ENCODE results near the gene TTC23. TPM values are rescaled to one million over a fixed set of nuclear protein-coding genes. Genes with fewer than 3 reads are reported as not detected.
"Not testable (repeated sequence)": the region's sequence is repeated elsewhere in the genome, so short reads cannot be mapped to it uniquely, and the experiment has no call there.

The TTC23 gene
- total RNA-seq, 2 donors from 2014 or later, result 14.1 to 19.3 TPM

DNA sequence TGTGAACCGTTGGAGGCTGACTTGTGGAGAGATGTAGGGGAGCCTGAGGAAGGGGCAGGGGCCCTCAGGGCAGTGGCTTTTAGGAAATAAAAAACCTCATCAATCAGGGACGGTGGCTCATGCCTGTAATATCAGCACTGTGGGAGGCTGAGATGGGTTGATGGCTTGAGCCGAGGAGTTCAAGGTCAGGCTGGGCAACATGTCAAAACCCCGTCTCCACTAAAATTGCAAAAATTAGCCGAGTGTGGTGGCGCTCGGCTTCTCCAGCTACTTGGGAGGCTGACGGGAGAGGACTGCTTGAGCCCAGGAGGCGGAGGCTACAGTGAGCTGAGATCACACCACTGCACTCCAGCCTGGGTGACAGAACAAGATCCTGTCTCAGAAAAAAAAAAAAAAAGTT lies 7.6 kb downstream of the TTC23 start:
- no peaks in the 10 kb centered on the region for H3K9me3 ChIP-seq
- no peak for DNase-seq
- no peaks in the 10 kb centered on the region for H3K36me3 ChIP-seq

DNA sequence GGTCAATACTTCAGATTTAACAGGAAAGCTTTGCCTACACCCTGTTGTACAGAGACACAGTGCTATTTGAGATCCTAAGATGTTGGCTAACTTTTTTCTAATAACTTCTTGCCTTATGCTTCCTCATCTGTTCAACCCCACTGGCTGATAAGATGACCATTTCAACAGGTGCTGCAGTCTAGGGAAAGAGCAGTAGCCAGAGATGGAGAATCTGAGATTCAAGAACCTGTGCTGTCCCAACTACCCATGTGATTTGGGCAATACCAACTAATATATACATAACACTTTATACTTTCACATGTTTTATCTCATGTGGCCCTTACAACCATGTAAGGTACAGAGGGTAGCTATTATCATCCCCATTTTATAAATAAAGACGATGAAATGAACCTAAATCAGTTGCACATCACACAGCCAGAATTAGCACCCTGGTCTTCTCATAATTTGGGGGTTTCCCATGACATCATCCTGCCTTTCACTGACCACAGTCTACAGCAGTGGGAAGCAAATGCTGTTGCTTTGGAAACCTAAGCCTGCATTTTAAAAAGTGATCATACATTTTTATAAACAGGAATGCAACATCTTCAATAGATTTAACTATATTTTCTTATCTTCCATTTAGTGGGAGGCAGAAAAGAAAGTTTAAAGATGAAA lies 9.7 kb downstream of the TTC23 start:
- H3K9ac ChIP-seq (ENCODE audit: low read depth in 2 of 2, low read length in 2 of 2), result no peak overlapping the region
- no peaks in the 10 kb centered on the region for H3K9me3 ChIP-seq
- no peak overlapping the region for H3K27ac ChIP-seq
- H3K36me3 ChIP-seq, result no peaks in the 10 kb centered on the region
- H3K4me1 ChIP-seq, result no peaks in the 10 kb centered on the region
- no peaks in the 10 kb centered on the region for H3K27me3 ChIP-seq
- H3K4me3 ChIP-seq, result no peak overlapping the region
- TF ChIP-seq, protein P1, sequence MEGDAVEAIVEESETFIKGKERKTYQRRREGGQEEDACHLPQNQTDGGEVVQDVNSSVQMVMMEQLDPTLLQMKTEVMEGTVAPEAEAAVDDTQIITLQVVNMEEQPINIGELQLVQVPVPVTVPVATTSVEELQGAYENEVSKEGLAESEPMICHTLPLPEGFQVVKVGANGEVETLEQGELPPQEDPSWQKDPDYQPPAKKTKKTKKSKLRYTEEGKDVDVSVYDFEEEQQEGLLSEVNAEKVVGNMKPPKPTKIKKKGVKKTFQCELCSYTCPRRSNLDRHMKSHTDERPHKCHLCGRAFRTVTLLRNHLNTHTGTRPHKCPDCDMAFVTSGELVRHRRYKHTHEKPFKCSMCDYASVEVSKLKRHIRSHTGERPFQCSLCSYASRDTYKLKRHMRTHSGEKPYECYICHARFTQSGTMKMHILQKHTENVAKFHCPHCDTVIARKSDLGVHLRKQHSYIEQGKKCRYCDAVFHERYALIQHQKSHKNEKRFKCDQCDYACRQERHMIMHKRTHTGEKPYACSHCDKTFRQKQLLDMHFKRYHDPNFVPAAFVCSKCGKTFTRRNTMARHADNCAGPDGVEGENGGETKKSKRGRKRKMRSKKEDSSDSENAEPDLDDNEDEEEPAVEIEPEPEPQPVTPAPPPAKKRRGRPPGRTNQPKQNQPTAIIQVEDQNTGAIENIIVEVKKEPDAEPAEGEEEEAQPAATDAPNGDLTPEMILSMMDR (IDR thresholded peaks at IDR 0.05), result no peak
- no peak for DNase-seq
- intact Hi-C loops (cut with DNase I), result no loop called here

More for the DNA sequence above, 7.6 kb downstream of the TTC23 start:
- no peak overlapping the region for H3K4me3 ChIP-seq
- H3K27ac ChIP-seq, result no peak overlapping the region
- H3K4me1 ChIP-seq, result no peaks in the 10 kb centered on the region
- TF ChIP-seq, protein P1 (IDR thresholded peaks at IDR 0.05), result no peak
- intact Hi-C loops (cut with DNase I), result no loop called here
- H3K9ac ChIP-seq (ENCODE audit: low read depth in 2 of 2, low read length in 2 of 2), result no peak overlapping the region
- H3K27me3 ChIP-seq, result no peaks in the 10 kb centered on the region

DNA sequence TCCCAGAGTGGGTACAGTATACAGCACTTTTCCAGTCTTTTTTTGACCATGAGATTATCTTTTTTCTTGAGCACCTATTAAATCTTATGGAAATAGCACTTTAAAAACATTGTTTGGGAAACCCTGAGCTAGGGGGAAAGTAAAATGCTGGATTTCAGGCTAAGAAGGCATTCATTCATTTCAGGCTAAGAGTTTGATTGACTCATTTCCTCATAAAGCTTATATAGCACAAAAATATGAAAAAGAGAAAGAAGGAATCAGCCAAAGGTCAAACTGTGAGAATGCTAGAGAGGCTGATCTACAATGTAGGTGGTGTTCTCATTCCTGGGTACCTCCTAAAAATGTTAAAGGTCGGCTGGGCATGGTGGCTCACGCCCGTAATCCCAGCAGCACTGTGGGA lies 10.5 kb downstream of the TTC23 start:
- H3K4me1 ChIP-seq, result no peaks in the 10 kb centered on the region
- H3K9me3 ChIP-seq, result no peaks in the 10 kb centered on the region
- H3K4me3 ChIP-seq, result no peak overlapping the region
- H3K27me3 ChIP-seq, result no peaks in the 10 kb centered on the region
- H3K27ac ChIP-seq, result no peak overlapping the region
- no peak overlapping the region for H3K9ac ChIP-seq (ENCODE audit: low read depth in 2 of 2, low read length in 2 of 2)
- TF ChIP-seq, protein P1 (IDR thresholded peaks at IDR 0.05), result no peak
- intact Hi-C loops (cut with DNase I), result no loop called here
- DNase-seq, result no peak
- no peaks in the 10 kb centered on the region for H3K36me3 ChIP-seq

DNA sequence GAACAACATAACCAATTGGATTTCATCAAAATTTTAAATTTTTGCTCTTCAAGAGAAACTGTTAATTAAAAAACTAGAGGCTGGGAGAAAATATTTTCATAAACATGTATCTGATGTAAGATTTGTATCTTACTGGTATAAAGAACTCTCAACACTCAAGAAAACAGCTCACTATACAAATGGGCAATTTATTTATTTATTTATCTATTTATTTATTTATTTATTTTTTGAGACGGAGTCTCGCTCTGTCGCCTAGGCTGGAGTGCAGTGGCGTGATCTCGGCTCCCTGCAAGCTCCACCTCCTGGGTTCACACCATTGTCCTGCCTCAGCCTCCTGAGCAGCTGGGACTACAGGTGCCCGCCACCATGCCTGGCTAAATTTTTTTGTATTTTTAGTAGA lies 15.2 kb downstream of the TTC23 start:
- intact Hi-C loops (cut with DNase I); H3K27me3 ChIP-seq; H3K4me3 ChIP-seq; H3K36me3 ChIP-seq; H3K27ac ChIP-seq; H3K9me3 ChIP-seq; H3K9ac ChIP-seq (ENCODE audit: low read depth in 2 of 2, low read length in 2 of 2); DNase-seq; H3K4me1 ChIP-seq: not testable (repeated sequence)

DNA sequence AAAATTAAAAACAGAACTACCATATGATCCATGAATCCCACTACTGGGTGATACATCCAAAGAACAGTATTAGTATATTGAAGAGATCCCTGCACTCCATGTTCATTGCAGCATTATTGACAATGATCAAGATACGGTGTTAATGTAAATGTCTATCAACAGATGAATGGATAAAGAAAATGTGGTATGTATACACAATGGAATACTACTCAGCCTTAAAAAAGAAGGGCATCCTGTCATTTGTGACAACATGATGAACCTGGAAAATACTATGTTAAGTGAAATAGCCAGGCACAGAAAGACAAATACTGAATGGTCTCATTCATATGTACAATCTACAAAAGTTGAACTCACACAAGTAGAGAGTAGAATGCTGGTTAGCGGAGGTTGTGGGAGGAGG lies 16.6 kb downstream of the TTC23 start:
- intact Hi-C loops (cut with DNase I), result no loop called here
- no peak overlapping the region for H3K4me3 ChIP-seq

DNA sequence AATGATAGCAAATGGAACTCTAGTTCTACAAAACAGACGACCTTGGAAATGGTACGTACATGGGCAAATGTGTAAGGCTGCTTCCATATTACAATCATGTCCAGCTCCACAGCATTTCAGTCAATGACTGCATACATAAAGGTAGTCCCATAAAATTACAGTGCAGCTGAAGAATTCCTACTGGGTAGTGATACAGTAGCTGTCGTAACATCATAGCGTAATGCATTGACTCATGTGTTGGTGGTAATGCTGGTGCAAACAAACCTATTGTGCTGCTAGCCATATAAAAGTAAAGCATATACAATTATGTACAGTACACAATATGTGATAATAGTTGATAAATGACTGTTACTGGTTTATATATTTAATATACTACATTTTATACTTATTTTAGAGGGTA lies 18.5 kb downstream of the TTC23 start:
- Histone ChIP-seq H3K4me1 (no peaks in the 10 kb centered on the region), H3K36me3 (no peaks in the 10 kb centered on the region), H3K9me3 (no peaks in the 10 kb centered on the region), H3K27me3 (no peaks in the 10 kb centered on the region), H3K27ac (no peak overlapping the region), H3K4me3 (no peak overlapping the region), H3K9ac (ENCODE audit: low read depth in 2 of 2, low read length in 2 of 2) (no peak overlapping the region)
- TF ChIP-seq, protein P1 (IDR thresholded peaks at IDR 0.05), result no peak
- intact Hi-C loops (cut with DNase I), result no loop called here
- no peak for DNase-seq

More for the DNA sequence above, 16.6 kb downstream of the TTC23 start:
- Histone ChIP-seq H3K36me3 (no peaks in the 10 kb centered on the region), H3K27me3 (no peaks in the 10 kb centered on the region), H3K9ac (ENCODE audit: low read depth in 2 of 2, low read length in 2 of 2) (no peak overlapping the region), H3K4me1 (no peaks in the 10 kb centered on the region), H3K27ac (no peak overlapping the region), H3K9me3 (no peaks in the 10 kb centered on the region)
- TF ChIP-seq, protein P1 (IDR thresholded peaks at IDR 0.05), result no peak
- no peak for DNase-seq

Measured in colonic mucosa (tissue), 4 donors.